HepG2 (cell line): ENCODE results near the gene RAB6A. TPM values are rescaled to one million over a fixed set of nuclear protein-coding genes. Genes with fewer than 3 reads are reported as not detected.

Experiments
- ATAC-seq: fragments of 200-7000 bp; cut with Tn5 transposase; 3 replicates; pipeline ENCODE4 v1.9.1; 2020; ENCODE audit warnings: mild to moderate bottlenecking, moderate library complexity
- BruUV-seq: library from RNA; stranded (reverse); fragments of 400-500 nt; replicated peaks from 2 replicates; lab custom pipeline; 2021; lab: Mats Ljungman, UMichigan
- CTCF ChIA-PET: fragments of 300-600 bp; formaldehyde crosslinking; extraction: SDS; loops from one replicate; lab custom pipeline; 2021; ENCODE audit warnings: low total read pairs, inconsistent platforms, low intra/inter-chr PET ratio; lab: Yijun Ruan, JAX
- POLR2A ChIA-PET: fragments of 350-600 bp; sonication (Branson Sonifier 250); formaldehyde crosslinking; loops from one replicate; lab custom pipeline; 2020; ENCODE audit warnings: antibody characterized with exemption, inconsistent platforms; lab: Yijun Ruan, JAX
- DNase-seq: peaks from one replicate; pipeline ENCODE4 v3.0.0-alpha.2; 2015; ENCODE audit warnings: low spot score
- FAIRE-seq: peaks from 3 replicates; lab custom pipeline; 2011; peaks lifted over from hg19 to GRCh38; lab: Jason Lieb, UNC
- H2AFZ ChIP-seq: one replicate; pipeline ENCODE4 v1.6.1; 2011; ENCODE audit warnings: low read length, inconsistent platforms
- H3K27ac ChIP-seq: fragments of 300-600 bp; 3 replicates; pipeline ENCODE4 v1.8.0; 2011; ENCODE audit warnings: mixed run types, mild to moderate bottlenecking, mixed read lengths, low read length, inconsistent platforms; ENCODE audit not compliant: insufficient read depth; ENCODE audit errors: extremely low read length
- H3K27me3 ChIP-seq, 2 experiments: fragments of 200-600 bp in 1 of 2; 2 replicates in 1 of 2; 3 replicates in 1 of 2; pipeline versions ENCODE4 v1.6.0 to v1.8.0; 2011; ENCODE audit warnings: low read length in 2 of 2, mild to moderate bottlenecking in 2 of 2, moderate library complexity in 2 of 2, inconsistent platforms in 1 of 2; ENCODE audit not compliant: insufficient read depth in 2 of 2, control insufficient read depth in 1 of 2
- H3K36me3 ChIP-seq, 2 experiments: fragments of 200-600 bp in 1 of 2; replicated peaks in 1 of 2; 2 replicates in 1 of 2; 3 replicates in 1 of 2; pipeline versions ENCODE4 v1.5.1 to v1.8.0; 2011; ENCODE audit warnings: low read length in 2 of 2, inconsistent platforms in 1 of 2; ENCODE audit not compliant: insufficient read depth in 2 of 2, control insufficient read depth in 1 of 2
- H3K4me1 ChIP-seq: 2 replicates; pipeline ENCODE4 v1.5.1; 2012; ENCODE audit warnings: low read length, inconsistent platforms; ENCODE audit not compliant: insufficient read depth
- H3K4me2 ChIP-seq: 2 replicates; pipeline ENCODE4 v1.6.0; 2011; ENCODE audit warnings: low read depth, low read length, inconsistent platforms
- H3K4me3 ChIP-seq, 3 experiments: fragments of 200-600 bp in 1 of 3; sonication (generic), shearing (Covaris generic) in 1 of 3; replicated peaks in 1 of 3; 2 replicates each; pipeline ENCODE4 v1.5.1; 2011 to 2016; ENCODE audit warnings: low read length in 3 of 3, inconsistent platforms in 2 of 3, low read depth in 2 of 3, mild to moderate bottlenecking in 2 of 3, control low read depth in 1 of 3, mixed read lengths in 1 of 3; ENCODE audit not compliant: insufficient read depth in 1 of 3
- H3K79me2 ChIP-seq: one replicate; pipeline ENCODE4 v1.6.1; 2011; ENCODE audit warnings: low read length, inconsistent platforms; ENCODE audit not compliant: insufficient read depth
- H3K9ac ChIP-seq: 2 replicates; pipeline ENCODE4 v1.6.0; 2011; ENCODE audit warnings: mild to moderate bottlenecking, low read depth, low read length, inconsistent platforms; ENCODE audit not compliant: insufficient read depth
- H3K9me3 ChIP-seq: 2 replicates; pipeline ENCODE4 v1.5.1; 2012; ENCODE audit warnings: mild to moderate bottlenecking, low read length
- H4K20me1 ChIP-seq: 2 replicates; pipeline ENCODE4 v1.6.0; 2011; ENCODE audit warnings: inconsistent platforms, mild to moderate bottlenecking, low read length, moderate library complexity; ENCODE audit not compliant: insufficient read depth
- EHMT2 ChIP-seq: fragments of 200-600 bp; sonication (generic); IDR thresholded peaks from 2 replicates; pipeline ENCODE4 v1.7.0; 2017; ENCODE audit warnings: antibody characterized with exemption, low read depth, low read length, borderline replicate concordance
- JUND ChIP-seq: sonication (generic); formaldehyde crosslinking; IDR thresholded peaks from 2 replicates; pipeline ENCODE4 v1.8.0; 2022; ENCODE audit warnings: mild to moderate bottlenecking, missing genetic modification reagents
- NFE2L1 ChIP-seq: sonication (generic); formaldehyde crosslinking; IDR thresholded peaks from 2 replicates; pipeline ENCODE4 v1.4.0; 2020; ENCODE audit warnings: missing genetic modification reagents, mild to moderate bottlenecking, borderline replicate concordance
- NR2C2 ChIP-seq: sonication (generic); formaldehyde crosslinking; IDR thresholded peaks from 2 replicates; pipeline ENCODE4 v1.4.0; 2020; ENCODE audit warnings: missing genetic modification reagents, mild to moderate bottlenecking, moderate library complexity, borderline replicate concordance
- NR2F2 ChIP-seq: IDR thresholded peaks from 2 replicates; pipeline ENCODE4 v1.6.1; 2012; ENCODE audit warnings: low read depth, inconsistent platforms, borderline replicate concordance
- ZBTB37 ChIP-seq: sonication (generic); formaldehyde crosslinking; IDR thresholded peaks from 2 replicates; pipeline ENCODE4 v1.4.0; 2020; ENCODE audit warnings: mild to moderate bottlenecking, missing genetic modification reagents
- ZBTB40 ChIP-seq, 2 experiments: fragments of 450-650 bp in 1 of 2; sonication (generic) in 1 of 2; formaldehyde crosslinking in 1 of 2; IDR thresholded peaks; 2 replicates each; pipeline versions ENCODE4 v1.6.1 to v1.8.0; 2016 to 2022; ENCODE audit warnings: antibody characterized with exemption in 1 of 2, mild to moderate bottlenecking in 1 of 2, missing genetic modification reagents in 1 of 2
- ZBTB46 ChIP-seq: sonication (generic); formaldehyde crosslinking; IDR thresholded peaks from 2 replicates; pipeline ENCODE4 v1.4.0; 2020; ENCODE audit warnings: mild to moderate bottlenecking, missing genetic modification reagents, borderline replicate concordance
- ZNF468 ChIP-seq: sonication (generic); formaldehyde crosslinking; IDR thresholded peaks from 2 replicates; pipeline ENCODE4 v1.8.0; 2022; ENCODE audit warnings: mild to moderate bottlenecking, moderate library complexity, missing genetic modification reagents
- ZNF652 ChIP-seq: IDR thresholded peaks from 2 replicates; pipeline ENCODE4 v1.6.1; 2016; ENCODE audit warnings: low read depth, borderline replicate concordance
- ZNF781 ChIP-seq: sonication (generic); formaldehyde crosslinking; IDR thresholded peaks from 2 replicates; pipeline ENCODE4 v1.5.1; 2020; ENCODE audit warnings: borderline replicate concordance, mild to moderate bottlenecking, missing genetic modification reagents; ENCODE audit errors: not compliant biosample characterization
- WGBS: methylation state at CpG from one replicate; pipeline ENCODE4 v1.1.6; 2017; ENCODE audit warnings: low lambda C conversion rate; 5-methylcytosine and 5-hydroxymethylcytosine counted together
- in situ Hi-C: cut with HindIII; loops from 2 replicates; pipeline ENCODE4 v1.10.0; 2017; ENCODE audit warnings: low pct_unique_long_range_greater_than_20kb; ENCODE audit not compliant: extremely low pct_ligation_motif_present
- intact Hi-C: fragments of 100-400 bp; cut with micrococcal nuclease; formaldehyde crosslinking; loops from one replicate; pipeline ENCODE4 v1.10.0; 2022; ENCODE audit not compliant: unreplicated experiment
- polyA plus RNA-seq, 8 experiments: library from polyadenylated mRNA; depleted of rRNA in 3 of 8; stranded (reverse) in 7 of 8; unstranded in 1 of 8; fragments of >200 nt; fragmentation: Illumina TruSeq in 4 of 8; extraction: Trizol in 4 of 8; gene quantifications; 2 replicates each; pipeline versions ENCODE4 v1.2.1 to v1.2.3, GENCODE V29; 2011 to 2016; ENCODE audit warnings: low read depth in 4 of 8, missing spikeins in 1 of 8, mixed read lengths in 1 of 8; ENCODE audit not compliant: insufficient read depth in 1 of 8
- total RNA-seq, 5 experiments: library from RNA; depleted of rRNA; stranded (reverse); fragments of >200 nt; fragmentation: Illumina TruSeq; extraction: Trizol; gene quantifications; 2 replicates each; pipeline ENCODE4 v1.2.3, GENCODE V29; 2016; ENCODE audit warnings: low read depth in 1 of 5

RAB6A gene
- total and polyA plus RNA-seq, 2 of the 13 experiments (the other 11 are each of a cell fraction or from before 2014, with no cell fraction given), result 74.3 to 121 TPM

GRCh38 chr11:73800276-73800806 lies 39.5 kb upstream of the RAB6A start:
- no peak overlapping the region for H2AFZ ChIP-seq
- no peak overlapping the region for H3K9ac ChIP-seq
- H3K27me3 ChIP-seq, result no peaks in the 10 kb centered on the region
- H3K9me3 ChIP-seq, result no peaks in the 10 kb centered on the region
- H3K36me3 ChIP-seq, result peaks cover 3 to 9% of the 10 kb centered on the region in 2 experiments; a peak in 2 of 5 replicates
- no peak overlapping the region for H3K4me3 ChIP-seq
- H3K4me1 ChIP-seq, result peaks cover 28% of the 10 kb centered on the region
- in situ Hi-C loops (no loop called here), intact Hi-C loops (no loop called here)
- ATAC-seq, result no peak
- ChIA-PET POLR2A (interaction anchor here (1.9 to 2.2 kb wide), 2 partner anchors 12 kb away, joined by 6 to 9 read pairs; partner anchors contain the start of gene MRPL48), CTCF (no interaction called here)
- DNase-seq, result no peak
- no TSS peak for BruUV-seq
- H4K20me1 ChIP-seq, result no peaks in the 10 kb centered on the region
- no peak overlapping the region for H3K27ac ChIP-seq
- WGBS, result over 99% methylated on average over 4 of the region's 4 CpGs
- H3K79me2 ChIP-seq, result peaks cover 6% of the 10 kb centered on the region
- FAIRE-seq, result no peak
- H3K4me2 ChIP-seq, result no peak overlapping the region
- no peak for TF ChIP-seq NR2C2 (CRISPR knock-in tag)
- TF ChIP-seq ZNF781 (CRISPR knock-in tag), result no peak
- TF ChIP-seq NFE2L1 (CRISPR knock-in tag), result no peak
- no peak for TF ChIP-seq NR2F2
- TF ChIP-seq ZBTB40 (IDR thresholded peaks at IDR 0.05), result no peak
- no peak for TF ChIP-seq ZBTB40 (CRISPR knock-in tag; IDR thresholded peaks at IDR 0.05)
- no peak for TF ChIP-seq ZBTB37 (CRISPR knock-in tag)
- TF ChIP-seq ZBTB46 (CRISPR knock-in tag), result no peak
- no peak for TF ChIP-seq EHMT2
- TF ChIP-seq ZNF468, result no peak
- TF ChIP-seq JUND (CRISPR knock-in tag), result no peak
- no peak for TF ChIP-seq ZNF652 (CRISPR knock-in tag)
